Skeletal muscle tissue (tissue), 4 donors: Measurements from ENCODE around the gene TCTA. TPM values are rescaled to one million over a fixed set of nuclear protein-coding genes. Genes with fewer than 3 reads are reported as not detected.

Source experiments
- H3K27ac ChIP-seq: one replicate; pipeline ENCODE4 v1.7.0; 2013; ENCODE audit warnings: mild to moderate bottlenecking, low read depth, low read length, inconsistent platforms
- H3K27me3 ChIP-seq, 3 donors: one replicate each; pipeline ENCODE4 v1.7.0; 2013; ENCODE audit warnings: low read length in 3 of 3; ENCODE audit not compliant: control insufficient read depth in 3 of 3, insufficient read depth in 3 of 3
- H3K36me3 ChIP-seq, 3 donors: one replicate each; pipeline ENCODE4 v1.7.0; 2013; ENCODE audit warnings: low read length in 3 of 3; ENCODE audit not compliant: control insufficient read depth in 3 of 3, insufficient read depth in 3 of 3
- H3K4me1 ChIP-seq, 3 donors: one replicate each; pipeline ENCODE4 v1.7.0; 2013; ENCODE audit warnings: low read length in 3 of 3, mild to moderate bottlenecking in 3 of 3; ENCODE audit not compliant: control insufficient read depth in 3 of 3, insufficient read depth in 3 of 3
- H3K4me3 ChIP-seq, 3 donors: one replicate each; pipeline ENCODE4 v1.7.0; 2013; ENCODE audit warnings: low read length in 3 of 3
- H3K9ac ChIP-seq, 3 donors: one replicate each; pipeline ENCODE4 v1.7.0; 2013; ENCODE audit warnings: low read length in 3 of 3, mild to moderate bottlenecking in 3 of 3, moderate library complexity in 2 of 3, low read depth in 1 of 3
- H3K9me3 ChIP-seq, 3 donors: one replicate each; pipeline ENCODE4 v1.7.0; 2013; ENCODE audit warnings: low read length in 3 of 3; ENCODE audit not compliant: control insufficient read depth in 3 of 3
- total RNA-seq: library from RNA; depleted of rRNA; stranded (reverse); fragments of >200 nt; gene quantifications from one replicate; pipeline ENCODE4 v1.2.3, GENCODE V29; 2014
- donor health status: Osteomylitis.

TCTA gene
- 8.9 TPM for total RNA-seq

DNA sequence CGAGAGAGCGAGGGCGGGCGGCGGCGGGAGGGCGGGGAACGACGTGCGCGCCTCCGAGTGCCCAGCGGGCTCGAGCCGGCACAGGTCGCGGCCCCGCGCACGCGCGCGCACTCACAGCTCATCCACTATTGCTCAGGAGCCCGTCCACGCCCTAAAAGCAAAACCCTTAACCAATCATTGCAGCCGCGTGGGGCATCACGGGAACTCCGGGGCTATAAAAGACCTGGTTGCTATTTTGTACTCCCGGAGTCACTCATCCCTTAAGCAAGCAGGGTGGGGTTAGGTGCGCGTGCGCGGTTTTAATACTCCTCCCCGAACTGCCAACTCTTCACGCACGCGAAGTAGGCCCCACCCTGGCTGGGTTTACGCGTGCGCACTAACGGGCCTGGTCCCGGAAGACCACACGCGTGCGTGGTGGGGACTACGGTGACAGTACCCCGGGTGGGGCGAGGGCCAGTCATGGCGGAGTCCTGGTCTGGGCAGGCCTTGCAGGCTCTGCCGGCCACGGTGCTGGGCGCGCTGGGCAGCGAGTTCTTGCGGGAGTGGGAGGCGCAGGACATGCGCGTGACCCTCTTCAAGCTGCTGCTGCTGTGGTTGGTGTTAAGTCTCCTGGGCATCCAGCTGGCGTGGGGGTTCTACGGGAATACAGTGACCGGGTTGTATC is at the start of gene TCTA, which contains the start of gene RHOA:
TSS of gene TCTA (plus strand) at position 456 of the 664 bp plus-strand sequence. CDS start at position 460, 4 bp downstream.
TSS of gene RHOA (minus strand) at position 9 of the 664 bp plus-strand sequence. CDS start 36,387 bp downstream, outside the sequence.
- Histone ChIP-seq H3K9ac (peak within 1 kb of the TSS; percentile 92 to 99 (median 93)), H3K9me3 (no peaks in the 10 kb centered on the region), H3K4me1 (peaks cover 38 to 56% (median 41%) of the 10 kb centered on the region in 3 donors), H3K27me3 (no peaks in the 10 kb centered on the region), H3K4me3 (peak within 1 kb of the TSS; percentile 94 to 100 (median 95)), H3K27ac (peak within 1 kb of the TSS; percentile 89), H3K36me3 (peaks cover 10 to 27% (median 19%) of the 10 kb centered on the region in 3 donors)

DNA sequence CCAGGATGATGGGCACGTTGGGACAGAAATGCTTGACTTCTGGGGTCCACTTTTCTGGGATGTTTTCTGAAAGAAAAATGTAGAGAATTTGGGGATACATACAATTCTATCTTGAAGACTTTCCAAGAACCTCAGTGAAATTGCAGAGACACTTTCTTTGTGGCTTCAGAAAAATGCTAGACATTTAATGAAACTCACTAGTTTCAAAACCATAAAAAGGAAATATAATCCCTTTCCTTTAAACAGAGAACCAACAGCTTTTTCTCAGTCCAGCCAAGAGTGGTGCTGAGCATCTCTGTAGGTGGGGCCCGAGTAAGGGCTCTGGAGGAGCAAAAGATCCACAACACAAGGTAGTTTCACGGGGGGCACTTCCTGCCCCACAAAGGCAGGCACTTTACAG is 49.7 kb upstream of the TCTA start:
- Histone ChIP-seq H3K4me3 (no peak overlapping the region), H3K9me3 (no peaks in the 10 kb centered on the region), H3K4me1 (peaks cover 7 to 12% (median 11%) of the 10 kb centered on the region in 3 donors), H3K36me3 (peaks cover 41 to 49% (median 45%) of the 10 kb centered on the region in 3 donors), H3K27ac (no peak overlapping the region), H3K27me3 (no peaks in the 10 kb centered on the region), H3K9ac (no peak overlapping the region)

GRCh38 chr3:49370585-49371290 is 41.5 kb upstream of the TCTA start:
- H3K36me3 ChIP-seq, result peaks cover 40 to 61% (median 59%) of the 10 kb centered on the region in 3 donors
- no peak overlapping the region for H3K4me3 ChIP-seq
- H3K27ac ChIP-seq, result no peak overlapping the region
- H3K4me1 ChIP-seq, result peaks cover 0 to 5% (median 0%) of the 10 kb centered on the region in 3 donors
- no peaks in the 10 kb centered on the region for H3K27me3 ChIP-seq
- H3K9me3 ChIP-seq, result no peaks in the 10 kb centered on the region
- no peak overlapping the region for H3K9ac ChIP-seq

- no peak overlapping the region for H3K4me3 ChIP-seq
- no peaks in the 10 kb centered on the region for H3K27me3 ChIP-seq
- peaks cover 29 to 51% (median 48%) of the 10 kb centered on the region in 3 donors for H3K36me3 ChIP-seq
- no peaks in the 10 kb centered on the region for H3K9me3 ChIP-seq
- no peak overlapping the region for H3K9ac ChIP-seq
- H3K27ac ChIP-seq, result no peak overlapping the region
- H3K4me1 ChIP-seq, result peaks cover 0 to 5% (median 0%) of the 10 kb centered on the region in 3 donors
These were observed 40.3 kb upstream of the TCTA start for GRCh38 chr3:49371946-49372345.

DNA sequence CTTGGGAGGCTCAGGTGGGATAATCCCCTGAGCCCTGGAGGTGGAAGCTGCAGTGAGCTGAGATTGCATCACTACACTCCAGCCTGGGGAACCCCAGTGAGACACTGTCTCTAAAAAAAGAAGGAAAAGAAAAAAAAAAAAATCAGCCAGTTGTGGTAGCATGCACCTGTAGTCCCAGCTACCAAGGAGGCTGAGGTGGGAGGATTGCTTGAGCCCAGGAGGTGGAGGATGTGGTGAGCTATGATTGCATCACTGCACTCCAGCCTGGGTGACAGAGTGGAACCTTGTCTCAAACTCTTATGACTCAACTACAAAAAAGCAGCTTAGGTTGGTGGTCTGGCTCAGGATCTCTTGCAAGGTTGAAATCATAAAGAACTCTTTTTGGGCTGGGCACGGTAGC is 34.7 kb upstream of the TCTA start:
- Histone ChIP-seq H3K27me3 (no peaks in the 10 kb centered on the region), H3K9ac (no peak overlapping the region), H3K27ac (no peak overlapping the region), H3K9me3 (peaks cover 0 to 5% (median 0%) of the 10 kb centered on the region in 3 donors), H3K36me3 (peaks cover 21 to 27% (median 22%) of the 10 kb centered on the region in 3 donors), H3K4me1 (peaks cover 4 to 9% (median 5%) of the 10 kb centered on the region in 3 donors), H3K4me3 (no peak overlapping the region)

DNA sequence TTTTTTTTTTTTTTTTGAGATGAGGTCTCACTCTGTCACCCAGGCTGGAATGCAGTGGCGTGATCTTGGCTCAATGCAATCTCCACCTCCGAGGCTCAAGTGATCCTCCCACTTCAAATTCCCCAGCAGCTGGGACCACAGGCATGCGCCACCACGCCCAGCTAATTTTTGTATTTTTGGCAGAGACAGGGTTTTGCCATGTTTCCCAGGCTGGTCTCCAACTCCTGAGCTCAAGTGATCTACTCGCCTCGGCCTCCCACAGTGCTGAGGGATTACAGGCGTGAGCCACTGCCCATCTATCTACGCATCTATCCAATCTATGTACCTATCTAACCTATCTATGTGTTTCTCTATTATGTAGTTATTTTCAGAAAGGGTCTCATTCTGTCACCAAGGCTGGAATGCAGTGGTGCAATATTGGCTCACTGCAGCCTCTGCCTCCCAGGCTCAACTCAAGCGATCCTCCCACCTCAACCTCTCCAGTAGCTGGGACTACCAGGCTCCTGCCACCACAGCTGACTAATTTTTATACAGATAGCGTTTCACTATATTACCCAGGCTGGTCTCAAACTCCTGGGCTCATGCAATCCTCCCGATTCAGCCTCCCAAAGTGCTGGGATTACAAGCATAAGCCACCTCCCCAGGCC is 33.9 kb upstream of the TCTA start:
- H3K4me3 ChIP-seq, result peak overlapping the region in 1 of 3 donors; percentile 6
- peaks cover 0 to 5% (median 0%) of the 10 kb centered on the region in 3 donors for H3K9me3 ChIP-seq
- H3K9ac ChIP-seq, result no peak overlapping the region
- no peak overlapping the region for H3K27ac ChIP-seq
- H3K36me3 ChIP-seq, result peaks cover 15 to 20% (median 16%) of the 10 kb centered on the region in 3 donors
- no peaks in the 10 kb centered on the region for H3K27me3 ChIP-seq
- peaks cover 4 to 9% (median 5%) of the 10 kb centered on the region in 3 donors for H3K4me1 ChIP-seq

GRCh38 chr3:49383387-49383786 is 28.8 kb upstream of the TCTA start:
- peaks cover 8 to 16% (median 10%) of the 10 kb centered on the region in 3 donors for H3K4me1 ChIP-seq
- no peaks in the 10 kb centered on the region for H3K27me3 ChIP-seq
- no peak overlapping the region for H3K4me3 ChIP-seq
- H3K9ac ChIP-seq, result no peak overlapping the region
- no peak overlapping the region for H3K27ac ChIP-seq
- H3K36me3 ChIP-seq, result peaks cover 0 to 2% (median 0%) of the 10 kb centered on the region in 3 donors
- H3K9me3 ChIP-seq, result peaks cover 0 to 3% (median 0%) of the 10 kb centered on the region in 3 donors

DNA sequence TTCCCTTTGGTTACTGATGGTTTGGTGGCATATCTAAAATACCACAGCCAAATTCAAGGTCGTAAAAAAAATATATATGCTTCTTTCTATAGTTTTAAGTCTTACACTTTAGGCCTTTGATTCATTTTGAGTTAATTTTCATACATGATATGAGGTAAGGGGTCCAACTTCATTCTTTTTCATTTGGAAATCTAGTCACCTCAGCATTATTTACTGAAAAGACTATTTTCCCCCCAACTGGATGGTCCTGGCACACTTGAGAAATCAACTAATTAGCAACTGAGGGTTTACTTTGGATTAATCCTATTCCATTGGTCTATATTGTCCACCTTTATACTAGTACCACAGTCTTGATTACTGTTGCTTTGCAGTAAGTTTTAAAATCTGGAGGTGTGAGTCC is 26.6 kb upstream of the TCTA start:
- Histone ChIP-seq H3K27me3 (no peaks in the 10 kb centered on the region), H3K4me1 (peaks cover 10 to 17% (median 14%) of the 10 kb centered on the region in 3 donors), H3K27ac (no peak overlapping the region), H3K9ac (no peak overlapping the region), H3K9me3 (no peaks in the 10 kb centered on the region), H3K36me3 (peaks cover 0 to 2% (median 0%) of the 10 kb centered on the region in 3 donors), H3K4me3 (no peak overlapping the region)

- H3K9me3 ChIP-seq, result no peaks in the 10 kb centered on the region
- H3K36me3 ChIP-seq, result peaks cover 0 to 2% (median 0%) of the 10 kb centered on the region in 3 donors
- H3K9ac ChIP-seq, result no peak overlapping the region
- peaks cover 10 to 17% (median 14%) of the 10 kb centered on the region in 3 donors for H3K4me1 ChIP-seq
- no peak overlapping the region for H3K4me3 ChIP-seq
- H3K27ac ChIP-seq, result peak overlapping the region; percentile 30
- no peaks in the 10 kb centered on the region for H3K27me3 ChIP-seq
These were observed 26.0 kb upstream of the TCTA start for GRCh38 chr3:49386056-49386756.
